Stimulated activated CD4-positive, alpha-beta T cell treated with anti-CD3 and anti-CD28 coated beads, Interleukin-4, amount 100 ng/mL, for 1 hour (primary cell): ENCODE data around the gene PRKAR2A.

Experiments
- DNase-seq: peaks from one replicate; pipeline ENCODE4 v3.0.0-alpha.2; 2020

The PRKAR2A gene

GRCh38 chr3:48847504-48848423 lies at the start of gene PRKAR2A:
PRKAR2A (minus strand) TSS chr3:48847874; CDS start chr3:48847596, 278 bp downstream.
- DNase-seq, result peak; percentile 81

- no peak for DNase-seq
Measured at GRCh38 chr3:48896936-48897335, 49.3 kb upstream of the PRKAR2A start.

GRCh38 chr3:48894516-48894915 lies 46.8 kb upstream of the PRKAR2A start:
- no peak for DNase-seq

- no peak for DNase-seq
Measured at GRCh38 chr3:48891606-48892005, 43.9 kb upstream of the PRKAR2A start.

- no peak for DNase-seq
Measured at GRCh38 chr3:48885753-48886152, 38.1 kb upstream of the PRKAR2A start.

GRCh38 chr3:48881652-48882114 lies 34.0 kb upstream of the PRKAR2A start:
- no peak for DNase-seq

GRCh38 chr3:48881006-48881405 lies 33.3 kb upstream of the PRKAR2A start:
- no peak for DNase-seq

GRCh38 chr3:48879994-48880377 lies 32.3 kb upstream of the PRKAR2A start:
- no peak for DNase-seq

GRCh38 chr3:48879307-48879993 lies 31.8 kb upstream of the PRKAR2A start:
- DNase-seq, result no peak

- no peak for DNase-seq
Measured at GRCh38 chr3:48877671-48878070, 30.0 kb upstream of the PRKAR2A start.

- DNase-seq, result no peak
Measured at GRCh38 chr3:48863122-48863521, 15.4 kb upstream of the PRKAR2A start.

GRCh38 chr3:48859206-48859605 lies 11.5 kb upstream of the PRKAR2A start:
- no peak for DNase-seq

- DNase-seq, result no peak
Measured at GRCh38 chr3:48858709-48859108, 11.0 kb upstream of the PRKAR2A start.

GRCh38 chr3:48857641-48858040 lies 10.0 kb upstream of the PRKAR2A start:
- no peak for DNase-seq

GRCh38 chr3:48856469-48856868 lies 8.8 kb upstream of the PRKAR2A start:
- no peak for DNase-seq

GRCh38 chr3:48855681-48856447 lies 8.2 kb upstream of the PRKAR2A start:
- no peak for DNase-seq

- no peak for DNase-seq
Measured at GRCh38 chr3:48852151-48852550, 4.5 kb upstream of the PRKAR2A start.

GRCh38 chr3:48851407-48851806 lies 3.7 kb upstream of the PRKAR2A start:
- no peak for DNase-seq

- no peak for DNase-seq
Measured at GRCh38 chr3:48848816-48849515, 1.3 kb upstream of the PRKAR2A start.

- DNase-seq, result peak; percentile 49
Measured at GRCh38 chr3:48847053-48847503, 596 bp downstream of the PRKAR2A start.

- no peak for DNase-seq
Measured at GRCh38 chr3:48845170-48845569, 2.5 kb downstream of the PRKAR2A start.

- no peak for DNase-seq
Measured at GRCh38 chr3:48837163-48837562, 10.5 kb downstream of the PRKAR2A start.
